GM19099 (cell line): ENCODE measurements around the gene SYT1.

ENCODE experiments used
- POLR2A ChIP-seq: IDR thresholded peaks from 3 replicates; pipeline ENCODE4 v1.6.1; 2011; ENCODE audit warnings: low read depth; ENCODE audit not compliant: insufficient read length; ENCODE audit errors: extremely low read depth

Gene SYT1

DNA sequence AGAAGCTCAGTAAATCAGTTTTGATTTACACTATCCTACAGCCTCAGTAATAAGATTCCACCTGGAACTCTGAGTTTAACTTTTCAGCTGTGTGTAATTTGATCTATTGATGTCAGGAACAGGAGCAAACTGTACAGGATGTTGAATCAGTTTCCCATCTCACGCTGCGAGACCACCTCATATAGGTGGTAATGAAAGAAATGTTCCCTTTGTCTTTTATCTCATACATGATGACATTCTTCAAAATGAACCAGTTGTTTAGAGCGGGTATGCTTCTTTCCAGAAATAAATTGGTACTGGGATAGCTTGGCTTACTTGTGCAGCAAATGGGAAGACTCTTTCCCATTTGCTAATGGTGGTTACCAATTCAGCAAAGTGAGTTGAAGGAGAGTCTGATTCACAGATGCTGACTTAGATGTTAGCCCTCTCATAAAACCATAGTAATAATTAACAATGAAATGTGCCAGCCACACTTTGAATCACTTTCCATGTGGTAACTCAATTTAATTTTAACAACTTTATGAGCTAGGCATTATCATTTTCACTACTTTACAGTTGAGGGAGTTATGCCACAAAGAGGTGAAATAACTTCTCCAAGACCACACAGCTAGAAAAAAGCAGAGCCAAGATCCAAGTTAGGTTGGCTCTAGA lies 574.7 kb downstream of the SYT1 start:
- TF ChIP-seq POLR2A: no peak

DNA sequence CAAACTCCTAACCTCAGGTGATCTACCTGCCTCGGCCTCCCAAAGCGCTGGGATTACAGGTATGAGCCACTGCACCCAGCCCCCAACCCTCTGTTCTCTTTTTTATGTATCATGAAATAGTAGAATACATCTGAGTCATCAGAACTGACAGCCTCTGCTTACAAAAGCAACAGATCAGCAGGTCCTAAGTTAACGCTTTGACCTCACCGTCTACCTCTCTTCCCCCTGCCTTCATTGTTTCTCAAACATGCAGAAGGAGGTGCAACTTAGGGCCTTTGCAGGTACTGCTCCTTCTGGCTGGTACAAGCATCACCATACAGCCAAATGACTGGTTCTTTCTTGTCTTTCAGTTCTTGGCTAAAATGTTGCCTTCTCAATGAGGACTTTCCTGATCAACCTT lies 577.0 kb downstream of the SYT1 start:
- no peak for TF ChIP-seq POLR2A

- TF ChIP-seq POLR2A: no peak
These were observed 577.8 kb downstream of the SYT1 start for GRCh38 chr12:79442396-79442795.

GRCh38 chr12:79444089-79444488 lies 579.5 kb downstream of the SYT1 start:
- no peak for TF ChIP-seq POLR2A

DNA sequence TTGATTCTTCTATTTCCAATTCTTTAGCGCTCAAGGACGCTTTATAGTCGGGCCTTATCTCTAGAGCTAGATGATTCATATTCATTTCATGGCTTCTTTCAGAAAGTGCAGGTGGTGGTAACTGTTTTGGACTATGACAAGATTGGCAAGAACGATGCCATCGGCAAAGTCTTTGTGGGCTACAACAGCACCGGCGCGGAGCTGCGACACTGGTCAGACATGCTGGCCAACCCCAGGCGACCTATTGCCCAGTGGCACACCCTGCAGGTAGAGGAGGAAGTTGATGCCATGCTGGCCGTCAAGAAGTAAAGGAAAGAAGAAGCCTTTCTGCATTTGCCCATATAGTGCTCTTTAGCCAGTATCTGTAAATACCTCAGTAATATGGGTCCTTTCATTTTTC lies 584.2 kb downstream of the SYT1 start:
- TF ChIP-seq POLR2A: no peak

DNA sequence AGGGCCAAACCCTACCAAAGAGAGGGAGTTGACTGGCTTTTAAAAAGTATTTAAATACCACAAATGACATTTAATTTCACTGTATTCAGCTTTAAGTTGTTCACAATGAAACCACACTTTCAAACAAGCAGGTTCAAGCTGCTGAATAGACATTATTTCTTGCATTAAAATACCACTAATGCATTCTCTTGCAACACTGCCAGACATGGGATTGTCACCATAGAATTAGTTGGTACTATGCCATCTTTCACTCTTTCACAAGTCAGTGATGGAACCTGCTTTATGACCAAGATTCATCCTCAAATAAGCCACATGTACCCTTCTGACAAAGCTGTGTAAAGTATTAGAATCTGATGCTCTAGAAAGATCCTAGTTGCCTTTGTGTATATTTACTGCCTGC lies 586.8 kb downstream of the SYT1 start:
- no peak for TF ChIP-seq POLR2A

- TF ChIP-seq POLR2A: no peak
These were observed 587.4 kb downstream of the SYT1 start for GRCh38 chr12:79451978-79452377.

- TF ChIP-seq POLR2A: no peak
These were observed 588.3 kb downstream of the SYT1 start for GRCh38 chr12:79452906-79453305.

- TF ChIP-seq POLR2A: no peak
These were observed 589.2 kb downstream of the SYT1 start for GRCh38 chr12:79453820-79454219.

DNA sequence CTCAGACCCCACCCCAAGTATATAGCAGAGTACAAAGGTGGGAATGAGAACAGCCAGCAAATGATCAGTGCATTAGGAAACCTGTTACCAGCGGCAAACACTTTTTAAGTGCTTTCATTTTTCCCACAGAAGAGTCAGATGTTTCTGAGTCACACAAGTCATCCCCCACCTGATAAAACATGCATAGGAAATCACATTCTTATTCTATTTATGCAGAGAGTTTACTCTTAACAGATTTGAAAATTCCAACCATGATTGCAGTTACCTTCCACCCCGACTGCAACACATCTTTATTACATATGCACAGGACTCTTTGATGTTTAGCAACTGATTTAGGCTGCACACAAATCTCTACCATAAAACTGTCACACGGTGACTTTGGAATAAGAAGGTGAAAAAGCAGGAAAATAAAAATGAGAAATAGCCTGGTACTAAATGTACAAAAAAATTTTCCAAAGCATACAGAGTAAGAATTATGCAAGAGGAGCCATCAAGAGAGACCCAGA lies 589.8 kb downstream of the SYT1 start:
- no peak for TF ChIP-seq POLR2A

- no peak for TF ChIP-seq POLR2A
These were observed 590.7 kb downstream of the SYT1 start for GRCh38 chr12:79455286-79455685.

DNA sequence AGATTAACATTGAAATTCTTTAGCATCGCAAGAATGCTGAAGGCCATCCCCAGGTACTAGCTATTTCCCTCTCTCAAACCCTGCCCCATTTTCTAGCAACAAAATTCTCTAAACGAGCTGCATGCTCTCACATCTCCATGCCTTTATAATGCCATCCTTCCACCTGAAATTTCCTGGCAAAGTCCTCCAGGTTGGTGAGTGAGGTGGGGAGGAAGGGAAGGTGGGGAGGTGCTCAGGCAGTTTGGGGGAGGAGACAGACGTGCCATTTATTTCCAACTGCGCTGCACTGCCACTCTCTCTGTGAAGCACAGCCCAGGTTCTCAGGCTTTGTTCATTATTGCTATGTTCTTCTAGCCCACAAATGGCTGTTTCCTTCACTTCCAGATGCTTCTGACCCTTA lies 617.7 kb downstream of the SYT1 start:
- no peak for TF ChIP-seq POLR2A

DNA sequence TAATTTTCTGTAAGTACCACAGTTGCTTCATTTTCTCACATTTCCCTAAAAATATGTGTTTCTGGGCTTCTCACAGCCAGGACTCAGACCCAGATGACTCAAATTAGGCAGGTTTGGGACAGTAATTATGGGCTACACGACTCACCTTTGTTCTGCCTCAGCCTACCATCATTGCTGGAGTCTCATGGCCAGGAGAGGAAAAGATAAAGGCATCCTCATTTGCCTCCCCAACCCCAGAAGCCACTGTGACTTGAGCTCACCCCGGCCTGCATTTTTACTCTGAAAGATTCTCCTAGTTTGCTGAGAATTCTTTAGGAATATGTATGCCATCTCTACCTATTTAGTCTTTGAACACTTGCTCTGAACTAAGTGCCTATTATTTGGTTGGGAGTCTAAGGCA lies 618.3 kb downstream of the SYT1 start:
- TF ChIP-seq POLR2A: no peak

- no peak for TF ChIP-seq POLR2A
These were observed 621.6 kb downstream of the SYT1 start for GRCh38 chr12:79486154-79486553.

DNA sequence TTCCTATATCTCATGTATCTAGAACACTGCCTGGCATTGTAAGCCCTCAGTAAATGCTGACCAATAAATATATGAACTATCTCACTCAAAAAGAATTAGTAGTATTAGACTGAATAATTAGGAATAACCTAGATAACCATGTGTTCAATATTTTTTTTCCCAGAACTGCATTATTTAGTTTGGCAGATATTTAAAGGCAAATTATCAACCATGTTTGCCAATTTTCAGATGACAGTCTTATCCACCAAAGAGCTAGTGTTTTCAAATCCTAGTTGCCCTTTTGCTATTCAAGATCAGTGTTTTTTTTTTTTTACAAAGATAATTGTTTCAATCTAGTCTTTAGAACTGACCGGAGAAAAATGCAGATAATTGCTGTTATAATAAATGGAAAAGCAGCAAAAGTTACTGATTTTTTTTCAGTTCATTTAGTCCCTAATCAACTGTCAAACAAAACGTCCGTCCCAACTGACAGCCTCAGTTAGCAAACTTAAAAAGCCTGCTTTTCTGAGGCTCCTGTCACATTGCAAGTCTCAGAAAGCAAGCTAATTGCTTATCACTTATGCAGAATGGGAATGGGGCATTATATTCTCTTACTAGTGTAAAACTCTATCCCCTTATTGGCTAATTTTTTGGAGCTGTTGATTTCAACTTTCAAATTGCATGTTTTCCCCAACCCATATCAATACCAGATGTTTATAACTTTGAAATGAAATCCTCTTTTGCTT lies 623.0 kb downstream of the SYT1 start:
- no peak for TF ChIP-seq POLR2A
